SK-N-SH treated with all-trans-retinoic acid at 6 μM for 48 hours (cell line): Measurements from ENCODE around the gene TKT.
"Not testable (repeated sequence)": the region's sequence is repeated elsewhere in the genome, so short reads cannot be mapped to it uniquely, and the experiment has no call there.

Experiments
- ATAC-seq: fragments of 200-7000 bp; cut with Tn5 transposase; 3 replicates; pipeline ENCODE4 v1.9.1; 2020; ENCODE audit warnings: mild to moderate bottlenecking, moderate library complexity
- ARNTL ChIP-seq: fragments of 450-650 bp; formaldehyde crosslinking; IDR thresholded peaks from 2 replicates; pipeline ENCODE4 v1.5.0; 2020; ENCODE audit warnings: low read depth, mild to moderate bottlenecking, moderate library complexity, borderline replicate concordance
- BACH2 ChIP-seq: fragments of 250-450 bp; sonication (Bioruptor Pico); IDR thresholded peaks from 2 replicates; pipeline ENCODE4 v1.9.0; 2021; ENCODE audit warnings: mild to moderate bottlenecking, borderline replicate concordance
- CREB5 ChIP-seq: fragments of 250-450 bp; sonication (Bioruptor Pico); IDR thresholded peaks from 2 replicates; pipeline ENCODE4 v1.5.1; 2020; ENCODE audit warnings: low read depth, mild to moderate bottlenecking, moderate library complexity
- CSRNP3 ChIP-seq: fragments of 250-450 bp; sonication (Bioruptor Pico); IDR thresholded peaks from 2 replicates; pipeline ENCODE4 v1.5.1; 2021; ENCODE audit warnings: mild to moderate bottlenecking, moderate library complexity
- ESRRG ChIP-seq: fragments of 250-450 bp; sonication (Bioruptor Pico); IDR thresholded peaks from 2 replicates; pipeline ENCODE4 v1.6.1; 2021; ENCODE audit warnings: mild to moderate bottlenecking
- GLIS3 ChIP-seq: fragments of 250-450 bp; sonication (Bioruptor Pico); IDR thresholded peaks from 2 replicates; pipeline ENCODE4 v1.5.0; 2020; ENCODE audit warnings: mild to moderate bottlenecking, moderate library complexity
- ISL1 ChIP-seq: fragments of 250-450 bp; sonication (Bioruptor Pico); IDR thresholded peaks from 2 replicates; pipeline ENCODE4 v2.1.2; 2022; ENCODE audit warnings: mild to moderate bottlenecking, moderate library complexity
- OSR1 ChIP-seq: fragments of 250-450 bp; sonication (Bioruptor Pico); IDR thresholded peaks from 2 replicates; pipeline ENCODE4 v1.8.0; 2022; ENCODE audit warnings: moderate library complexity, mild to moderate bottlenecking, inconsistent platforms
- PATZ1 ChIP-seq: fragments of 250-450 bp; sonication (Bioruptor Pico); IDR thresholded peaks from 2 replicates; pipeline ENCODE4 v1.8.0; 2020; ENCODE audit warnings: mild to moderate bottlenecking, moderate library complexity, borderline replicate concordance
- POU6F1 ChIP-seq: fragments of 250-450 bp; sonication (Bioruptor Pico); IDR thresholded peaks from 2 replicates; pipeline ENCODE4 v1.8.0; 2021; ENCODE audit warnings: low read depth, mild to moderate bottlenecking, moderate library complexity, borderline replicate concordance
- PPARA ChIP-seq: fragments of 250-450 bp; sonication (Bioruptor Pico); IDR thresholded peaks from 2 replicates; pipeline ENCODE4 v1.5.0; 2020; ENCODE audit warnings: mild to moderate bottlenecking, borderline replicate concordance
- RARB ChIP-seq: fragments of 250-450 bp; sonication (Bioruptor Pico); IDR thresholded peaks from 2 replicates; pipeline ENCODE4 v1.8.0; 2021; ENCODE audit warnings: mild to moderate bottlenecking, moderate library complexity
- SNAI2 ChIP-seq: fragments of 250-450 bp; sonication (Bioruptor Pico); IDR thresholded peaks from 2 replicates; pipeline ENCODE4 v1.5.0; 2020; ENCODE audit warnings: mild to moderate bottlenecking, moderate library complexity
- TCF4 ChIP-seq: fragments of 250-450 bp; sonication (Bioruptor Pico); IDR thresholded peaks from 2 replicates; pipeline ENCODE4 v1.8.0; 2021; ENCODE audit warnings: mild to moderate bottlenecking, moderate library complexity, borderline replicate concordance
- TOX ChIP-seq: fragments of 250-450 bp; sonication (Bioruptor Pico); IDR thresholded peaks from 2 replicates; pipeline ENCODE4 v1.8.0; 2021; ENCODE audit warnings: mild to moderate bottlenecking, moderate library complexity, borderline replicate concordance
- TSHZ2 ChIP-seq: fragments of 250-450 bp; sonication (Bioruptor Pico); IDR thresholded peaks from 2 replicates; pipeline ENCODE4 v1.5.0; 2020; ENCODE audit warnings: mild to moderate bottlenecking, moderate library complexity
- ZC3H10 ChIP-seq: fragments of 250-450 bp; sonication (Bioruptor Pico); IDR thresholded peaks from 2 replicates; pipeline ENCODE4 v1.5.1; 2021; ENCODE audit warnings: mild to moderate bottlenecking, moderate library complexity
- ZFP3 ChIP-seq: fragments of 250-450 bp; sonication (Bioruptor Pico); IDR thresholded peaks from 2 replicates; pipeline ENCODE4 v1.5.0; 2020; ENCODE audit warnings: mild to moderate bottlenecking, moderate library complexity
- ZFP30 ChIP-seq: fragments of 450-650 bp; formaldehyde crosslinking; IDR thresholded peaks from 2 replicates; pipeline ENCODE4 v1.5.0; 2022; ENCODE audit warnings: mild to moderate bottlenecking, moderate library complexity
- ZNF565 ChIP-seq: fragments of 450-650 bp; formaldehyde crosslinking; conservative IDR thresholded peaks from 2 replicates; pipeline ENCODE4 v1.5.0; 2020; ENCODE audit warnings: low read depth, mild to moderate bottlenecking, moderate library complexity
- ZNF70 ChIP-seq: fragments of 450-650 bp; formaldehyde crosslinking; IDR thresholded peaks from 2 replicates; pipeline ENCODE4 v1.5.0; 2020; ENCODE audit warnings: mild to moderate bottlenecking, moderate library complexity
- ZNF8 ChIP-seq: fragments of 450-650 bp; formaldehyde crosslinking; IDR thresholded peaks from 2 replicates; pipeline ENCODE4 v1.5.0; 2020; ENCODE audit warnings: mild to moderate bottlenecking, moderate library complexity

TKT gene

GRCh38 chr3:53253707-53254508, 1.9 kb downstream of the TKT start:
- TF ChIP-seq ZNF8 (CRISPR knock-in tag) (no peak), ESRRG (CRISPR knock-in tag) (no peak), GLIS3 (no peak), BACH2 (CRISPR knock-in tag) (no peak), ZC3H10 (CRISPR knock-in tag) (no peak), SNAI2 (no peak), ZNF565 (CRISPR knock-in tag) (no peak), TSHZ2 (CRISPR knock-in tag) (no peak), ISL1 (CRISPR knock-in tag) (no peak), ZNF70 (CRISPR knock-in tag) (no peak), ARNTL (CRISPR knock-in tag) (no peak), CREB5 (no peak), POU6F1 (CRISPR knock-in tag) (no peak), ZFP3 (CRISPR knock-in tag) (no peak), ZFP30 (CRISPR knock-in tag) (no peak), PPARA (CRISPR knock-in tag) (no peak), CSRNP3 (CRISPR knock-in tag) (no peak)
- no peak for ATAC-seq

GRCh38 chr3:53252947-53253322, 2.9 kb downstream of the TKT start:
- ATAC-seq = not testable (repeated sequence)

GRCh38 chr3:53252096-53252946, 3.5 kb downstream of the TKT start:
- TF ChIP-seq BACH2 (CRISPR knock-in tag) (no peak), TCF4 (CRISPR knock-in tag) (no peak), CREB5 (no peak), PATZ1 (no peak), ZFP30 (CRISPR knock-in tag) (no peak), TOX (CRISPR knock-in tag) (no peak), RARB (CRISPR knock-in tag) (no peak), GLIS3 (no peak), ZC3H10 (CRISPR knock-in tag) (no peak), ISL1 (CRISPR knock-in tag) (no peak), ZNF565 (CRISPR knock-in tag) (no peak), OSR1 (CRISPR knock-in tag) (no peak), ARNTL (CRISPR knock-in tag) (no peak)
- no peak for ATAC-seq
